ENCODE results near the gene ASPN.

The ASPN gene

DNA sequence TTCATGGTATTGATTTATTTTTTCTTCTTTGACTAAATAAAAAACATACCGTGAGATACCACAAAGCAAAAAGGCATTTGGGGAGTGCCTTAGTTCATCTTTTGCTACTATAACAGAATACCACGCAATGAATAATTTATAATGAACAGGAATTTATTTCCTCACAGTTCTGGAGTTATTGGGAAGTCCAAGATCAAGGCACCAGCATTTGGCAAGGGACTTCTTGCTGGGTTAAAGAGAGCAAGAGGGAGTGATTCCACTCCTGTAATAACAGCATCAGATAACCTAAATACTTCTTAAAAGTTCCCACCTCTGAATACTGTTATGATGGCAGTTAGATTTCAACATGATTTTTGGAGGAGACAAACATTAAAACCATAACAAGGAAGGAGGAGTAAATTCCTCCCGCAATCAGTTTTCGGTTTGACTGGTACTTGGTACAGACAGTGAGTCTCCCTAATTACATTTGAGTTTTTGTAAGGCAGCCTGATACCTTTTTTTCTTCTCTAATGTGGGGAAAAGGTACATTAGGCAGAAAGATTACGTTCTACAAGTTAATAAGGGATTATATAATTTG lies 49.2 kb downstream of the ASPN start:
- Histone ChIP-seq H3K27me3 (ENCODE audit: control insufficient read depth, insufficient read depth, low read length) (no peaks in the 10 kb centered on the region), H3K4me3 (ENCODE audit: low read depth, low read length) (no peak overlapping the region), H3K9me3 (ENCODE audit: control insufficient read depth, low read length) (no peaks in the 10 kb centered on the region), H2AFZ (no peak overlapping the region), H3K79me2 (no peaks in the 10 kb centered on the region), H3K36me3 (ENCODE audit: control insufficient read depth, insufficient read depth, low read length) (no peaks in the 10 kb centered on the region), H3K4me1 (no peaks in the 10 kb centered on the region), H3K4me2 (ENCODE audit: low read length) (no peak overlapping the region), H3K9ac (no peak overlapping the region), H3K27ac (no peak overlapping the region)
- TF ChIP-seq, protein P1, sequence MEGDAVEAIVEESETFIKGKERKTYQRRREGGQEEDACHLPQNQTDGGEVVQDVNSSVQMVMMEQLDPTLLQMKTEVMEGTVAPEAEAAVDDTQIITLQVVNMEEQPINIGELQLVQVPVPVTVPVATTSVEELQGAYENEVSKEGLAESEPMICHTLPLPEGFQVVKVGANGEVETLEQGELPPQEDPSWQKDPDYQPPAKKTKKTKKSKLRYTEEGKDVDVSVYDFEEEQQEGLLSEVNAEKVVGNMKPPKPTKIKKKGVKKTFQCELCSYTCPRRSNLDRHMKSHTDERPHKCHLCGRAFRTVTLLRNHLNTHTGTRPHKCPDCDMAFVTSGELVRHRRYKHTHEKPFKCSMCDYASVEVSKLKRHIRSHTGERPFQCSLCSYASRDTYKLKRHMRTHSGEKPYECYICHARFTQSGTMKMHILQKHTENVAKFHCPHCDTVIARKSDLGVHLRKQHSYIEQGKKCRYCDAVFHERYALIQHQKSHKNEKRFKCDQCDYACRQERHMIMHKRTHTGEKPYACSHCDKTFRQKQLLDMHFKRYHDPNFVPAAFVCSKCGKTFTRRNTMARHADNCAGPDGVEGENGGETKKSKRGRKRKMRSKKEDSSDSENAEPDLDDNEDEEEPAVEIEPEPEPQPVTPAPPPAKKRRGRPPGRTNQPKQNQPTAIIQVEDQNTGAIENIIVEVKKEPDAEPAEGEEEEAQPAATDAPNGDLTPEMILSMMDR (IDR thresholded peaks at IDR 0.05) = no peak

DNA sequence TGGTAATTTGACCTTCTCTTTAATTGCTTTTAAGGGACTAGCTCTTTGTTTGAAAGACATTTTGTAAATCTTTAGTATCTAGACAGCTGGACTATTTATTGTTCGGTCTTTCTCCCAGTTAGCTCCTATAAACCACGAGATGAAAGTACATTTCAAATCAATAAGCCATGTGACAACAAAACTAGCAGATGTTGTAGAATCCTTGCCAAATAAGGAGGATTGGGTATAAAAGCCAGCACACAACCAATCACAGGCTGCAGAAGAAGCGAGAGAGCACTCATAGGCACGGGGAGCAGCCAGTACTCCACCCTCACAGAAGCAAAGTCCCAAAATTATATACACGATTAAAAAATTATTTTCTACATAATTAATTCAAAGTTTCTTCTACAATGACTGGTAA lies 50.0 kb downstream of the ASPN start:
- Histone ChIP-seq H3K9ac (no peak overlapping the region), H3K36me3 (ENCODE audit: control insufficient read depth, insufficient read depth, low read length) (no peaks in the 10 kb centered on the region), H3K4me3 (ENCODE audit: low read depth, low read length) (no peak overlapping the region), H3K27me3 (ENCODE audit: control insufficient read depth, insufficient read depth, low read length) (no peaks in the 10 kb centered on the region), H3K4me1 (no peaks in the 10 kb centered on the region), H3K9me3 (ENCODE audit: control insufficient read depth, low read length) (no peaks in the 10 kb centered on the region), H2AFZ (no peak overlapping the region), H3K79me2 (no peaks in the 10 kb centered on the region), H3K4me2 (ENCODE audit: low read length) (no peak overlapping the region), H3K27ac (no peak overlapping the region)
- TF ChIP-seq, protein P1 (IDR thresholded peaks at IDR 0.05) = no peak

DNA sequence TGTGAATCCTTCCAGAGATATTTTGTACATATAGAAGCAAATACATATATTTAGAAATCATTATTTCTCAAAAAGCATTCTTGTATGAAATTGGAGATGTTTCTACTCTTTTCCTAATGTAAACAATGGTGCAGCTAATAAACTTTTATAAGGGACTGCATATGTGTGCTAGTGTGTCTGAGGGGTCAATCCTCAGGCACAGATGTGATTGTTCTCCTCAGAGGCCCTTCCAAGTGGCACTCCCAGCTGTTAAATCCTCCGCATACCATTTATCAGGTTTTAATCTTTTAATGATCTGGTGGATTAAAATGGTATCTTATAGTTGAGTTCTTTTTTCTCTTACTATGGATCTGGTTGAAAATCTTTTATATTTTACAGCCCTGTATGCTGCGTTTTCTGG lies 52.5 kb downstream of the ASPN start:
- H3K4me1 ChIP-seq = no peaks in the 10 kb centered on the region
- no peaks in the 10 kb centered on the region for H3K9me3 ChIP-seq (ENCODE audit: control insufficient read depth, low read length)
- no peak overlapping the region for H3K4me2 ChIP-seq (ENCODE audit: low read length)
- H3K27me3 ChIP-seq (ENCODE audit: control insufficient read depth, insufficient read depth, low read length) = no peaks in the 10 kb centered on the region
- no peak overlapping the region for H2AFZ ChIP-seq
- no peak overlapping the region for H3K27ac ChIP-seq
- H3K36me3 ChIP-seq (ENCODE audit: control insufficient read depth, insufficient read depth, low read length) = no peaks in the 10 kb centered on the region
- H3K9ac ChIP-seq = no peak overlapping the region
- no peaks in the 10 kb centered on the region for H3K79me2 ChIP-seq
- TF ChIP-seq, protein P1 (IDR thresholded peaks at IDR 0.05) = no peak
- H3K4me3 ChIP-seq (ENCODE audit: low read depth, low read length) = no peak overlapping the region

DNA sequence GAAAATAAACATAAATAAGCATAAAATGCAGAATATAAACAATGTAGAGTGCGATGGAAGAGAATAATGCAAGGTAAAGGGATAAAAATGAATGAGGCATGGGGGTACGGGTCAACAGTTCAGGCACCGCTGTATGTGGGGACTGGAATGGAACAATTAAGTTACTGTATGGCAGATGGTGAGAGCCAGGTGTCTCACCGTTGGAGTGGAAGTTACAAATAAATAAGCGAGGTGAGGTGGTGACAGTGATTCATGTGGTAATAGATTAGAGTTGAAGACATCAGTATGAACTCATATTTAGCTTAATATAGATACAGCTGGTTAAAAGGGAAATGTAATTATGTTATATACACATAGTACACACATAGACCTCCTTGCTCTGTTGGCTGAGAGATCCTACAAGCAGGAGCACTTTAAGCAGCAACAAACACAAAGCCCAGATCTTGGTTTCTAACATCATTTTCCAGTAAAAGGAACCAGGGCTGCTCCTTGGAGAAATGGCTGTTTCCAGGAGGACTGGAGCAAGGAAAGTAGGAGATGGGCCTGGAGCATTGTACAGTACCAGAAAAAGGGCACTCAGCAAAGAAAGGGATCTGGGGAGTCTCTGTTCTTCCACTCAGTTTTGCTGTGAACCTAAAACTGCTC lies 55.7 kb downstream of the ASPN start:
- no peak overlapping the region for H3K27ac ChIP-seq
- H3K27me3 ChIP-seq (ENCODE audit: control insufficient read depth, insufficient read depth, low read length) = no peaks in the 10 kb centered on the region
- H3K36me3 ChIP-seq (ENCODE audit: control insufficient read depth, insufficient read depth, low read length) = no peaks in the 10 kb centered on the region
- TF ChIP-seq, protein P1 (IDR thresholded peaks at IDR 0.05) = no peak
- H3K9ac ChIP-seq = no peak overlapping the region
- H3K79me2 ChIP-seq = no peaks in the 10 kb centered on the region
- H3K4me3 ChIP-seq (ENCODE audit: low read depth, low read length) = no peak overlapping the region
- no peaks in the 10 kb centered on the region for H3K4me1 ChIP-seq
- H3K4me2 ChIP-seq (ENCODE audit: low read length) = no peak overlapping the region
- no peaks in the 10 kb centered on the region for H3K9me3 ChIP-seq (ENCODE audit: control insufficient read depth, low read length)
- H2AFZ ChIP-seq = no peak overlapping the region

DNA sequence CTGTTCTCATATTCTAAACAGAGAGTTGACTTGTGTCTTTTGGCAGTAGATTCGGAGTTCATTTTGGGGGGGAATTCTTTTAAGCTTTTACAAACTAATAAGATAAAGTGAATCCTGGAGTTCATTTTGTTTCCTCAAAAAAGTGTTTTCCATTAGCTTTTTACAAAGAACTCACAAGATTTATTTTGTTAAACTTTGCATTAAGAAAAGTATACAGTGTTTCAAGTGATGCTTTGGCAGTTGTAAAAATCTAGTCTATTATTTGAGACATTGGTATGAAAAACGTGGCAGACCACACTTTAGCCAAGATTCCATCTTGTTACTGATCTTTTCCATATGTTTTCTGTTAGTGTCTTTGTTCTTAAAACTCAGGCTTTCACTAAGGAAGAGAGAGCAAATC lies 56.8 kb downstream of the ASPN start:
- H3K4me1 ChIP-seq = no peaks in the 10 kb centered on the region
- no peak overlapping the region for H3K27ac ChIP-seq
- H3K4me2 ChIP-seq (ENCODE audit: low read length) = no peak overlapping the region
- H3K9me3 ChIP-seq (ENCODE audit: control insufficient read depth, low read length) = no peaks in the 10 kb centered on the region
- no peaks in the 10 kb centered on the region for H3K36me3 ChIP-seq (ENCODE audit: control insufficient read depth, insufficient read depth, low read length)
- TF ChIP-seq, protein P1 (IDR thresholded peaks at IDR 0.05) = no peak
- no peaks in the 10 kb centered on the region for H3K27me3 ChIP-seq (ENCODE audit: control insufficient read depth, insufficient read depth, low read length)
- H3K9ac ChIP-seq = no peak overlapping the region
- H3K79me2 ChIP-seq = no peaks in the 10 kb centered on the region
- H2AFZ ChIP-seq = no peak overlapping the region
- H3K4me3 ChIP-seq (ENCODE audit: low read depth, low read length) = no peak overlapping the region
